NCI-H2081 (cell line): ENCODE results near the gene MYLK.

Experiments
- DNase-seq, 2 experiments: peaks; one replicate each; lab custom pipeline; 2025; lab: John Stamatoyannopoulos, UW

MYLK gene

DNA sequence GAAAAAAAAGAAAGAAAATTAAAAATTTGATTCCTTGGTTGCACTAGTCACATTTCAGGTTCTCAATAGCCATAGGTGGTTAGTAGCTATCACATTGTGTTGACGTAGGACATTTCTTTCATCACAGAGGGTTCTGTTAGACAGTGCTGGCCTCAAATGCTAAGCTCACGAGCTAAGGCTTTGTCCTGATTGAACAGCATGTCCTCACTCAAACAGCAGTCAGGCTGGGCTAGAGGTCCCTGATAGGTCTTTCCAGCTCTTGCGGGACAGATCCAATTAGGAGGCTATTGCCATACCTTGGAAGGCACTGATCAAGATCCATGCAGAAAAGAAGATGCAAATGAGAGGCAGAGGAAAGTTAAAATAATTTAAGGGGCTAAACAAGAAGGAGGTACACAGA lies 213.4 kb downstream of the MYLK start:
- no peak for DNase-seq

DNA sequence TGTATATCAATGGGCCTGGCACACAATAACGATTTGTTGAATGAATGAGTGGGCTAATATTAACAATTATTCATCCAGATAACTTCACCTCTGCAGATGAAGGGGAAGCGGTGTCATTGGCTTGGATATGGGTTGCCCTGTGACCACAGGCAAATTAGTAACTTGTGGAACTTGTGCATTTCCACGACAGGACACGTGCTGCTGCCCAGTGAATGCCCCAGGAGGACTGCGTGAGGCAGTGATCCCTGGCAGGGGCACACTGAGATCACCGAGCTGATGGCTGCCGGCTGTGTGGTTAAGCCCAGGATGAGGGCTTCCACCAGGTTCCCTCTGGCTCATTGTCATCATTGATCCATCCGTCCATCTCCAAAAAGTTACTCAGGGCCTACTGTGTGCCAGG lies 215.2 kb downstream of the MYLK start:
- DNase-seq, result no peak

DNA sequence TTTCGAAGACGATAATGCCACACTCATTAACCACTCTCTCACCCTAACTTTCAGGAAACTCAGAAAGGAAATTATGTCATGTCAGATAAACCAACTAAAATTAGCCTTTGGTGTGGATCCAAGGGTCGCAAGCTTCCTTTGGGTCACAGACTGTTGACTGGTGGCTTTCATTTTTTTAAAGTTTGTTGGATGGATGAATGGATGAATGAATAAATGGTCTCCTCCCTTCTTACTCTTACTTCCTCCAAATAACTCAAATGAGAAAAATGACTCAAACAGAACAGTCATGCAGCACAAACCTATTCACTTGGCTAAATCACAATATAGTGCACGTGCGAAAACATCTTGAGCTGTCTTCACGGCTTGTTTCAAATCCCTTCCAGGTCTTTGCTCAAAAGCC lies 216.3 kb downstream of the MYLK start:
- no peak for DNase-seq

- DNase-seq, result no peak
These were observed 219.4 kb downstream of the MYLK start for GRCh38 chr3:123664753-123665152.

GRCh38 chr3:123663977-123664376 lies 220.2 kb downstream of the MYLK start:
- no peak for DNase-seq

- DNase-seq, result no peak
These were observed 222.2 kb downstream of the MYLK start for GRCh38 chr3:123661973-123662372.

- DNase-seq, result peak; percentile 53 to 77
These were observed 223.2 kb downstream of the MYLK start for GRCh38 chr3:123660900-123661299.

DNA sequence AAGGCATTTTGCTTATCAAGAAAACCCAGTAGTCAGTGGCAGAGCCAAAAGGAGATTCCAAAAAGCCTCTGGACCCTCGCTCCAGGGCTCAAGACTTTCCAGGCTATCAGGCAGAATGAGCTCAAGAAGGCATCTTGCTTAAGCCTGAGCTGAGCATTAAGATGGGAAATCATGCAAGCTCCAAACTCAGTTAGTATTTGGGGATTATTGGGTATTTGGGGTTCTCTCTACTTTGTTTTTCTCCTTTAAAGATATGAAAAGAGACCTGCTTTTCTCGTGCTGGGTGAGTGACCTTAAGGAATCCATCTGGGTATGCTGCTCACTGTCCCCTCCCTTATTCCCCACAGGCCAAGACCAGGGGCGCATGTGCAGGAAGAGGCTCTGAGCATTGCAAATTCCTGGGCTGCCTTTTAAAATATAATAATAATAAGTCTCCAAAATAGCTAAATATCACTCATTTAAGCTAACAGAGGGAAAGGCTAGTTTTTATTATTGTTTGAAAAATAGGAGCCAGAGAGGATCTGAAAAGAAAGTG lies 223.9 kb downstream of the MYLK start:
- DNase-seq, result no peak

DNA sequence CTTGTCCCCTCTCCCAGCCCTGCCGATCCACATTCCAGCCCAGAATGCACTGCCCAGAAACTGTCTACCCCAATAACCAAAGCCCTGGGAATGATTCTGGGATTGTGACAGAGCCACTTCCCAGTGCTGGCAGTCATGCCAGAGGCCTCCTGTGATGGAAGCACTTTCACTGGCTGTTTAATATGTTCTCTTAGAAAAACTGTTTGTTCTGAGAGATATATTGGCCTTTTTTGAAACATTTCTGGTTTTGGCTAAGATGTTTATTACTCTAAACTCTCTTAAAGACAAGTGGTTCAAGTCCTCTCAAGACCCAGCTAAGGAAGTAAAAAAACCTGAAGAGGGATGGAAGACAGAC lies 225.3 kb downstream of the MYLK start:
- no peak for DNase-seq

GRCh38 chr3:123658118-123658851 lies 225.8 kb downstream of the MYLK start:
- DNase-seq, result no peak

DNA sequence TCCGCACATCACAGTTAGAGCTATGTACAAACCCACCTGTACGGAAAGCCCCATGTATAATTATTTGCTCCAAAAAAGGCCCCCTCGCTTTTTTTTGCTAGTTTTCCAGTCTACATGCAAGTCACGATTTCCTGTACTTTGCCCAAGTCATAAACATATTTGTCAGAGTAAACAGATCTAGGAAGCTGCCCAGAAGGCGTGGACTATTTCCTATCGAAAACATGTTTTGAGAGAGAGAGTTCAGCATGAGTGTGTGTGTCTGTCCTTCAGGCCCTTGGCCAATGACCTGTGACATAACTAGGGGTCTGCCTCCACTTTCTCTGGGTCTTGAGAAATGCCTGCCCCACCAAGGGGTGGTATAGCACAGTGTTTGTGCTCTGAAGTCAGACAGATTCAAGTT lies 226.6 kb downstream of the MYLK start:
- DNase-seq, result no peak

DNA sequence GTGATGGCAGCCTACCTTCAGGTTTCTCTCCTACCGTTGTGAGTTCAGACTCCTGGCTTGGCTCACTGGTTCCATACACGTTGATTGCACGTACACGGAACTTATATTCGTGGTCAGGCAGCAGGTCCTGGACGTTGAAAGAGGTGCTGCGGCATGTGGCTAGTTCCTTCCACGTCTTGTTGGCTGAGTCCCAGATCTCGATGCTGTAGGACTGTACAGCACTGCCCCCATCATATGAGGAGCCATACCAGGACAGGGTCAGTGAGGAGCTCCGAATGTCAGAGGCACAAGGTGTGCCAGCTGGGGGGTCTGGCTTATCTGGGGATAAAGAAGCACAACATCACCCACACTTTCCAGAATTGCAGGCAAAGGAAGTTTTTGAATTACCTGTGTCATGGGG lies 227.0 kb downstream of the MYLK start:
- no peak for DNase-seq

GRCh38 chr3:123656691-123657090 lies 227.4 kb downstream of the MYLK start:
- DNase-seq, result no peak

DNA sequence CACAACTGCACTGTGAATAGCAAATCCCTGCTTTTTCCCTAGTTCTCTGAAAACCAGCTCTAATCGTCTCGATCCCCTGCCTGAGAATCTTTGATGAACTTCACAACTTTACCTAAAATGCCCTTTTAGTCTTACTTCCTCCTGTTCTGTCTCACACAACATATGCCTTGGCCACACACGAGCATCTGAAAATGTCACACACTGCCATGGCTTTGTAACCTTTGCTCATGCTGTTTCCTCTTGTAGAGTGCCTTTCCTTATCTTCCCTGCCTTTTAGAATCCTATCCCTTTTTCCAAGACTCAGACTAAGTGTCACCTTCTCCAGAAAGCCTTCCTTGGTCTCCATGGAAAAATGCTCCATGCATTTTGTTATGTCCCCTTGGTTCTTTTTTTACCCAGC lies 227.9 kb downstream of the MYLK start:
- DNase-seq, result no peak

DNA sequence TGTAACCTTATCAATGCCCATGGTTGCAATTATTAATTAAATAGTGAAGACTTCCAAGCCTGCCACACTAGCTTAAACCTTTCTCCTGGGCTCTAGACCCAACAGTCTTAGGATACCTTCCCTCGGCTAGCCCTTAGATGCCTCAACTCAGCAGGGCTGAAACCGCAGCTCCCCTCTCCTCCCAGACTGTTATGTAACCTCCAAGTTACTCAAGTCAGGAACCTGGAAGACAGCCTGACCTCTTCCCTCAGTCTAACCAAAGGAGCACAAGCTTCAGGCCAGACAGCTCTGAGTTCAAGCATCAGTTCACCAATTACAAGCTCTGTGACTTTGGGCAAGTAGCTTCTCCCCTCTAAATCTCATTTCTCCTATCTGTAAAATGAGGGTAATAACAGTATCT lies 228.7 kb downstream of the MYLK start:
- no peak for DNase-seq

DNA sequence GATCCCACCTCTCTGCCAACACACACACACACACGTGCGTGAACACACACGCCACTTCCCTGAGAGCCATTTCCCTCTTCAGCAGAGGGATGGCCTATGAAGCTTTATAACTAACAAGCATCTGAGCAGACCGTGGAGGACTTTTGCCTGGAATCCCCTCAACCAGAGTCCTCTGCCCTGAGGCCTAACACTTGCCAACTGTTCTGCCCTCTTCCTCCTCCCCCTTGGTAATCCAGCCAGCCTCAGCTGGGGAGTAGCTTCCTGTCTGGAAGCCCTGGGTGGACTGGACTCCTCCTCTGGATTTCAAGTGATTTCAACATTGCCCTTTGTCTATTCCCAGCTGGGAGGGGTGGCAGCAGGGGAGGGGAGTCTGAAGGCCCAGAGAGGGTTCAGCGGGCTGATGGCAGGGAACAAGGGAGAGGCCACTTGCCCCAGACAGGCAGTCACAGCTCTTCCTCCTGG lies 230.9 kb downstream of the MYLK start:
- DNase-seq, result peak in 1 of 2 experiments; percentile 47

DNA sequence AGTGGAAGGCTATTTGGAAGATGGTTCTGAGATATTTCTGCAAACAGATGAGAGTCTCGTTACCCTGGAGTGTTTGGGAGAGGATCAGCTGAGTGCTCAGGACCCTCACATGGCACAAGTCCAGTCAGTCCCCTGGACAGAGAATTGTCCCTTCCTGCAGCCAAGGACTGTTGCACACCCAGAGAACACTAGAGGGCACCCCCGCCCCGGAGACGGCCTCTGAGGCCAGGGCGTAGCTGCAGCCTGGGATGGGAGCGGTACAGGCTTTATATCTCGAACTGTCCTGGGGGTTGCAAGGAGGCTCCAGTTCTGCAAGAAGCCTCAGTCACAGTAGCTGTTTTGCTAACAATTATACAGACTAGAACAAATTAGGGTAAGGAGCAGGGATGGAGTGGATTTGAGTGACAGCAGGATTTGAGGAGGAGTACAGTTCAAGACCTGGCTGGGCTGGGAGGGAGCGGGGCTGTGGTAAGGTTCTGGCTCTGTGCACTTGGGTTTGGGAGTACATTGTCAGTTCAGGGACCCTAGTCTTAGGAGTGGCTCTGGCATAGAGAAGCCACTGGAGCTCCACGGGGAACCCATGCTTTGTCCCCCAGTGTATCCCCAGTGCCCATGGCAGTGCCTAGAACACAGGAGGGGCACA lies 231.7 kb downstream of the MYLK start:
- DNase-seq, result peak; percentile 75 to 80

DNA sequence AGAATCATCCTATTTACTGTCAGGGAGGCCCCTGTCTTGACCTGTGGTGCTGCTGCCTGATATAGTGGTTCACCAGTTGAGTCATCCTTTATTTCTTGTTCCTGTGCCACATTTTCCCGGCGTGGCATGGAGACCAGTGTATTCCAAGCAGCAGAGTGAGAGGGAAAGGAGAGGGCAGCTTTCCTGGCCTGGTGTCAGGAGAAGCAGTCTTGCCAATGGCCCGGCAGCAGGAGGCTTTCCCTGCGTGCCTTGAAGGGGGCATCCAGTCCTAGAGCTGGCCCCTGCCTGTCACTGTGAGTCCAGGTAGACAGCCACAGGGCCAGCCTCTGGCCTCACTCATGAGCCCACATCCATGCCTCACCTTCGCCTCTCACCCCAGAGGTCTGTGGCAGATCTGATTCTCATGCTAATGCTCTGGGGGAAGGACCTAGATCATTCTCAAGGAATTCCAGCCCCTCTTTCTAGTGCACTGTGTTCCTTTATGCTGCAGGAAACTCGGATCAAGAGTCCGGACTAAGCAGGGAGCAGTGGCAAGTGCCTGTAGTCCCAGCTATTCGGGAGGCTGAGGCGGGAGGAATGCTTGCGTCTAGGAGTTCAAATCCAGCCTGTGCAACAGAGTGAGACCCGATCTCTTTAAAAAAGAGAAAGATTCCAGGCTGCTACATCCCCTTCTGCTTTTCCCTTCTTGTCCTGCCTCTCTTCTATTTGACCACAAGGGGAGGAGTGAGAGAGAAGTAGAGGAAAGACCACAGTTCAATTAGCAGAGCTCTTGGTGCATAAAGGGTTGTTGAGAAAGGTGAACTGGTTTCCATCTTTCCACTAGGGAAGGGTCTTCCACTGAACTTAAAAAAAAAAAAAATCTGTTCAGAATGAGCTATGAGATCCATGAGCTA lies 232.4 kb downstream of the MYLK start:
- DNase-seq, result no peak

DNA sequence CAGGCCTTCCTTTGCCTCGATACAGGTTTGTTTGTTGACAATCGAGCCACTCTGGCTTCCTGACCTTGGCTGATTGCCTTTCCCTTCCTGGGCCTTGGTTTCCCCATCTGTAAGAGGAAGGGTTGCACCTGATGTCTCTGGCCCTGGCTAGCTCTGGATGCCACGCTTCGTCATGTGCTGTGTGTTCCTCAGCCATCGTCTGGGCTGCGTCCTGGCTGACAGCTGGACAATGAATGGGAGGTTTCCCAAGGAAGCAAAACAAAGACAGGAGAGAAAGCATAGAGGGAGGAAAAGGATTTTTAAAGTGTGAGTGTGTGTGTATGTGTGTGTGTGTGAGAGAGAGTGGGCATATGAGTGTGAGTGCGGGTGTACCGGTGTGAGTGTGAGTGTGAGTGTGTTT lies 234.0 kb downstream of the MYLK start:
- no peak for DNase-seq

GRCh38 chr3:123648696-123649405 lies 235.3 kb downstream of the MYLK start:
- no peak for DNase-seq

- no peak for DNase-seq
These were observed 239.8 kb downstream of the MYLK start for GRCh38 chr3:123644358-123644757.

- no peak for DNase-seq
These were observed 241.2 kb downstream of the MYLK start for GRCh38 chr3:123642957-123643330.
